K562 (cell line): ENCODE measurements around the gene CD151. TPM values are rescaled to one million over a fixed set of nuclear protein-coding genes. Genes with fewer than 3 reads are reported as not detected.

Experiments used
- ETV5 ChIP-seq: sonication (generic); formaldehyde crosslinking; IDR thresholded peaks from 2 replicates; pipeline ENCODE4 v1.4.0; 2020; ENCODE audit warnings: low read depth, mild to moderate bottlenecking, missing genetic modification reagents
- FOXK1 ChIP-seq: sonication (generic); formaldehyde crosslinking; IDR thresholded peaks from 2 replicates; pipeline ENCODE4 v1.8.0; 2022; ENCODE audit warnings: missing genetic modification reagents, mild to moderate bottlenecking, borderline replicate concordance
- PCBP1 ChIP-seq: fragments of 200-400 bp; formaldehyde crosslinking; IDR thresholded peaks from 2 replicates; pipeline ENCODE4 v1.6.1; 2018; ENCODE audit warnings: mild to moderate bottlenecking, low read depth, low read length; ENCODE audit not compliant: poor library complexity, severe bottlenecking
- RBM34 ChIP-seq: fragments of 200-400 bp; formaldehyde crosslinking; IDR thresholded peaks from 2 replicates; pipeline ENCODE4 v1.6.1; 2018; ENCODE audit warnings: low read length, borderline replicate concordance; ENCODE audit not compliant: insufficient read depth
- SETDB1 ChIP-seq: IDR thresholded peaks from one replicate; pipeline ENCODE4 v1.6.1; 2012; ENCODE audit warnings: low read length, control low read depth, inconsistent platforms
- SMARCC2 ChIP-seq: fragments of 450-650 bp; IDR thresholded peaks from 2 replicates; pipeline ENCODE4 v1.6.1; 2017; ENCODE audit warnings: antibody characterized with exemption, moderate library complexity, mild to moderate bottlenecking, low read depth
- TAF7 ChIP-seq: fragments of 450-650 bp; IDR thresholded peaks from 2 replicates; pipeline ENCODE4 v1.6.1; 2016; ENCODE audit warnings: missing genetic modification characterization, missing compliant biosample characterization
- ZNF239 ChIP-seq: fragments of 250-450 bp; sonication (Bioruptor Pico); IDR thresholded peaks from 2 replicates; pipeline ENCODE4 v1.4.0; 2020; ENCODE audit warnings: mild to moderate bottlenecking
- ZNF780A ChIP-seq: fragments of 250-450 bp; sonication (Bioruptor Pico); IDR thresholded peaks from 2 replicates; pipeline ENCODE4 v1.5.0; 2021; ENCODE audit warnings: mild to moderate bottlenecking
- ZSCAN29 ChIP-seq: fragments of 450-650 bp; IDR thresholded peaks from 2 replicates; pipeline ENCODE4 v1.6.1; 2017
- polyA plus RNA-seq, 8 experiments: library from polyadenylated mRNA; depleted of rRNA in 4 of 8; stranded (reverse) in 5 of 8; unstranded in 3 of 8; fragments of >200 nt; fragmentation: Nextera tagmentation in 2 of 8; fragmentation: Illumina TruSeq in 1 of 8; extraction: Ambion mirVana in 2 of 8; extraction: Trizol in 1 of 8; gene quantifications; 2 replicates each; pipeline versions ENCODE4 v1.2.1 to v1.2.3, GENCODE V29; 2011 to 2014; ENCODE audit warnings: inconsistent platforms in 1 of 8, missing spikeins in 1 of 8
- total RNA-seq, 7 experiments: library from RNA; depleted of rRNA in 6 of 7; stranded (reverse); fragments of >200 nt in 6 of 7; fragmentation: Illumina TruSeq in 2 of 7; extraction: Trizol in 2 of 7; gene quantifications; 2 replicates each; pipeline versions ENCODE4 v1.2.1 to v1.2.3, GENCODE V29; 2011 to 2021; ENCODE audit warnings: low replicate concordance in 1 of 7
- TF ChIP-seq, protein P1 (sequence below): sonication (generic); formaldehyde crosslinking; IDR thresholded peaks from 2 replicates; pipeline ENCODE4 v1.8.0; 2023; ENCODE audit warnings: mild to moderate bottlenecking, missing genetic modification reagents
- TF ChIP-seq, protein P2 (sequence below): fragments of 450-650 bp; IDR thresholded peaks from 2 replicates; pipeline ENCODE4 v1.6.1; 2016
- TF ChIP-seq, protein P3 (sequence below): sonication (generic); formaldehyde crosslinking; IDR thresholded peaks from 2 replicates; pipeline ENCODE4 v1.8.0; 2022; ENCODE audit warnings: mild to moderate bottlenecking, missing genetic modification reagents
- TF ChIP-seq, protein P4 (sequence below), 2 experiments: fragments of 450-650 bp; IDR thresholded peaks; 2 replicates each; pipeline ENCODE4 v1.6.1; 2016; ENCODE audit warnings: mild to moderate bottlenecking in 2 of 2, borderline replicate concordance in 1 of 2, low read depth in 1 of 2, moderate library complexity in 1 of 2

Gene CD151
- total and polyA plus RNA-seq, 9 of the 15 experiments (the other 6 are each of a cell fraction or from before 2014, with no cell fraction given), result 2.3 to 187 (median 140) TPM

DNA sequence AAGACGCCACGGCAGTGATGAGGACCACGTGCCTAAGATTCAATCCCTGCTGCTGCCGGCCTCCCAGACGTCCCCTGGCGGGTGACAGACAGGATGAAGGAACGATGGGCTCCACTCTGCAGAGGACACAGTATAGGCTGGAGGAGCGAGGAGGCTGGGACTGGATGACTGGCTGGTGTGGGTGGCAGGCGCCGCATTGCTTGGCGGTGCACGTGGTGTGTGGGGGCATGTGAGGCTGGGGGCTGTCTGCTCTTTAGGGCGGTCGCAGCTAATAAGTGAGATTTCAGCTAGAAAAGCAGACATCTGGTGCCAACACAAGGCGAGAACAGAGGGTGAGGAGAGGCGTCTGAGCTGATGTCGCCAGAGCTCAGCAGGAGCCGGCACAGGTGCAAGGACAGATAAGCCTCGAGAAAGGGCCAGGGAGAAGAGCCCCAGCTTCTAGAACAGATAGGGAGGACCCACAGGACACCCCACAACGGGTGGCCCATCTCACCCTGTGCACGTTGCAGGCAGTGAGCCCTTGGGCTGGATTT is 43.1 kb downstream of the CD151 start (continued):
- TF ChIP-seq, protein P1, sequence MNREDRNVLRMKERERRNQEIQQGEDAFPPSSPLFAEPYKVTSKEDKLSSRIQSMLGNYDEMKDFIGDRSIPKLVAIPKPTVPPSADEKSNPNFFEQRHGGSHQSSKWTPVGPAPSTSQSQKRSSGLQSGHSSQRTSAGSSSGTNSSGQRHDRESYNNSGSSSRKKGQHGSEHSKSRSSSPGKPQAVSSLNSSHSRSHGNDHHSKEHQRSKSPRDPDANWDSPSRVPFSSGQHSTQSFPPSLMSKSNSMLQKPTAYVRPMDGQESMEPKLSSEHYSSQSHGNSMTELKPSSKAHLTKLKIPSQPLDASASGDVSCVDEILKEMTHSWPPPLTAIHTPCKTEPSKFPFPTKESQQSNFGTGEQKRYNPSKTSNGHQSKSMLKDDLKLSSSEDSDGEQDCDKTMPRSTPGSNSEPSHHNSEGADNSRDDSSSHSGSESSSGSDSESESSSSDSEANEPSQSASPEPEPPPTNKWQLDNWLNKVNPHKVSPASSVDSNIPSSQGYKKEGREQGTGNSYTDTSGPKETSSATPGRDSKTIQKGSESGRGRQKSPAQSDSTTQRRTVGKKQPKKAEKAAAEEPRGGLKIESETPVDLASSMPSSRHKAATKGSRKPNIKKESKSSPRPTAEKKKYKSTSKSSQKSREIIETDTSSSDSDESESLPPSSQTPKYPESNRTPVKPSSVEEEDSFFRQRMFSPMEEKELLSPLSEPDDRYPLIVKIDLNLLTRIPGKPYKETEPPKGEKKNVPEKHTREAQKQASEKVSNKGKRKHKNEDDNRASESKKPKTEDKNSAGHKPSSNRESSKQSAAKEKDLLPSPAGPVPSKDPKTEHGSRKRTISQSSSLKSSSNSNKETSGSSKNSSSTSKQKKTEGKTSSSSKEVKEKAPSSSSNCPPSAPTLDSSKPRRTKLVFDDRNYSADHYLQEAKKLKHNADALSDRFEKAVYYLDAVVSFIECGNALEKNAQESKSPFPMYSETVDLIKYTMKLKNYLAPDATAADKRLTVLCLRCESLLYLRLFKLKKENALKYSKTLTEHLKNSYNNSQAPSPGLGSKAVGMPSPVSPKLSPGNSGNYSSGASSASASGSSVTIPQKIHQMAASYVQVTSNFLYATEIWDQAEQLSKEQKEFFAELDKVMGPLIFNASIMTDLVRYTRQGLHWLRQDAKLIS (CRISPR knock-in tag), result no peak
- TF ChIP-seq TAF7 (tag) (no peak), SMARCC2 (no peak), ZNF239 (CRISPR knock-in tag) (no peak), ZNF780A (CRISPR knock-in tag) (no peak), SETDB1 (no peak), PCBP1 (no peak), ETV5 (CRISPR knock-in tag) (0 out of 2 replicates have a peak, but pooled peaks have one; percentile 34), FOXK1 (no peak), RBM34 (no peak), ZSCAN29 (no peak)
- TF ChIP-seq, protein P2, sequence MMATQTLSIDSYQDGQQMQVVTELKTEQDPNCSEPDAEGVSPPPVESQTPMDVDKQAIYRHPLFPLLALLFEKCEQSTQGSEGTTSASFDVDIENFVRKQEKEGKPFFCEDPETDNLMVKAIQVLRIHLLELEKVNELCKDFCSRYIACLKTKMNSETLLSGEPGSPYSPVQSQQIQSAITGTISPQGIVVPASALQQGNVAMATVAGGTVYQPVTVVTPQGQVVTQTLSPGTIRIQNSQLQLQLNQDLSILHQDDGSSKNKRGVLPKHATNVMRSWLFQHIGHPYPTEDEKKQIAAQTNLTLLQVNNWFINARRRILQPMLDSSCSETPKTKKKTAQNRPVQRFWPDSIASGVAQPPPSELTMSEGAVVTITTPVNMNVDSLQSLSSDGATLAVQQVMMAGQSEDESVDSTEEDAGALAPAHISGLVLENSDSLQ, result peak; percentile 82
- TF ChIP-seq, protein P3, sequence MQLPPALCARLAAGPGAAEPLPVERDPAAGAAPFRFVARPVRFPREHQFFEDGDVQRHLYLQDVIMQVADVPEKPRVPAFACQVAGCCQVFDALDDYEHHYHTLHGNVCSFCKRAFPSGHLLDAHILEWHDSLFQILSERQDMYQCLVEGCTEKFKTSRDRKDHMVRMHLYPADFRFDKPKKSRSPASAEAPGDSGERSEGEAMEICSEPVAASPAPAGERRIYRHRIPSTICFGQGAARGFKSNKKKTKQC (CRISPR knock-in tag), result no peak
- TF ChIP-seq, protein P4, sequence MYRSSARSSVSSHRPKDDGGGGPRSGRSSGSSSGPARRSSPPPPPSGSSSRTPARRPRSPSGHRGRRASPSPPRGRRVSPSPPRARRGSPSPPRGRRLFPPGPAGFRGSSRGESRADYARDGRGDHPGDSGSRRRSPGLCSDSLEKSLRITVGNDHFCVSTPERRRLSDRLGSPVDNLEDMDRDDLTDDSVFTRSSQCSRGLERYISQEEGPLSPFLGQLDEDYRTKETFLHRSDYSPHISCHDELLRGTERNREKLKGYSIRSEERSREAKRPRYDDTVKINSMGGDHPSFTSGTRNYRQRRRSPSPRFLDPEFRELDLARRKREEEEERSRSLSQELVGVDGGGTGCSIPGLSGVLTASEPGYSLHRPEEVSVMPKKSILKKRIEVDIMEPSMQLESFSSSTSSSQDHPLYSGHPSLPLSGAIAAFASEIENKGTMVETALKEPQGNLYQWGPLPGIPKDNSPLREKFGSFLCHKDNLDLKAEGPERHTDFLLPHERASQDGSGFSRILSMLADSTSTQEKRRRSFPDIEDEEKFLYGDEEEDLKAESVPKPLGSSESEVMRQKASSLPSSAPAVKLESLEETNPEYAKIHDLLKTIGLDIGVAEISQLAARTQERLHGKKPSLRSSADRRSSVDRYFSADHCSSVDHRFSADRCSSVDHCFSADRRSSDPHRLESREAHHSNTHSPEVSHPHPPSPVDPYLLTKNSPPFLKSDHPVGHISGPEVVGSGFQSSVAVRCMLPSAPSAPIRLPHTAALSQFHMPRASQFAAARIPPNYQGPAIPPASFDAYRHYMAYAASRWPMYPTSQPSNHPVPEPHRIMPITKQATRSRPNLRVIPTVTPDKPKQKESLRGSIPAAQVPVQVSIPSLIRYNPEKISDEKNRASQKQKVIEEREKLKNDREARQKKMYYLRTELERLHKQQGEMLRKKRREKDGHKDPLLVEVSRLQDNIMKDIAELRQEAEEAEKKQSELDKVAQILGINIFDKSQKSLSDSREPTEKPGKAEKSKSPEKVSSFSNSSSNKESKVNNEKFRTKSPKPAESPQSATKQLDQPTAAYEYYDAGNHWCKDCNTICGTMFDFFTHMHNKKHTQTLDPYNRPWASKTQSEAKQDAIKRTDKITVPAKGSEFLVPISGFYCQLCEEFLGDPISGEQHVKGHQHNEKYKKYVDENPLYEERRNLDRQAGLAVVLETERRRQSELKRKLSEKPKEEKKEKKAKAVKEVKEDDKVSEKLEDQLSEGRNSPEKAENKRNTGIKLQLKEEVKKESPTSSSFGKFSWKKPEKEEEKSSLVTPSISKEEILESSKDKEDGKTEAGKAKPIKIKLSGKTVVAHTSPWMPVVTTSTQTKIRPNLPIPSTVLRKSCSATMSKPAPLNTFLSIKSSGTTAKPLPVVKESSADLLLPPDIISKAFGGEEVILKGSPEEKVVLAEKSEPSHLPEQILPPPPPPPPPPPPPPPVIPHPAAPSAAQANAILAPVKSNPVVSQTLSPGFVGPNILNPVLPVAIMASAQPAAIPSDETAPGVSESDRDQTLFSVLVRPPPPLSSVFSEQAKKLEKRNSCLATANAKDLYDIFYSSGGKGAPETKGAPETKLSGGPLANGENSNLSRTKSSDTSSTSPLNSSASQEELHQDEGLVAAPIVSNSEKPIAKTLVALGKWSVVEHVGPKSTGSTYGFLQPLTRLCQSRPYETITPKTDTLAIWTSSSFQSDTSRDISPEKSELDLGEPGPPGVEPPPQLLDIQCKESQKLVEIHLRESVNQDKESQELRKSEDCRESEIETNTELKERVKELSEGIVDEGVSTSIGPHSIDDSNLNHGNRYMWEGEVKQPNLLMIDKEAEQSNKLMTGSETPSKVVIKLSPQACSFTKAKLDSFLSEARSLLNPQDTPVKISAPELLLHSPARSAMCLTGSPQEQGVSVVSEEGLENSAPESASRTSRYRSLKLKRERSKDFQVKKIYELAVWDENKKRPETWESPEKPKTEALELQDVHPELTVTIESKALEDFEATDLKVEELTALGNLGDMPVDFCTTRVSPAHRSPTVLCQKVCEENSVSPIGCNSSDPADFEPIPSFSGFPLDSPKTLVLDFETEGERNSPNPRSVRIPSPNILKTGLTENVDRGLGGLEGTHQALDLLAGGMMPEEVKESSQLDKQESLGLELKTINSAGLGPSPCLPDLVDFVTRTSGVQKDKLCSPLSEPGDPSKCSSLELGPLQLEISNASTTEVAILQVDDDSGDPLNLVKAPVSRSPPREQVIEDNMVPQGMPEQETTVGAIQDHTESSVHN (IDR thresholded peaks at IDR 0.05; ENCODE audit: borderline replicate concordance in 1 of 2, low read depth in 1 of 2), result no peak
